Measurements from ENCODE around the gene PI4KA.
"Not testable (repeated sequence)": the region's sequence is repeated elsewhere in the genome, so short reads cannot be mapped to it uniquely, and the experiment has no call there.

DNA sequence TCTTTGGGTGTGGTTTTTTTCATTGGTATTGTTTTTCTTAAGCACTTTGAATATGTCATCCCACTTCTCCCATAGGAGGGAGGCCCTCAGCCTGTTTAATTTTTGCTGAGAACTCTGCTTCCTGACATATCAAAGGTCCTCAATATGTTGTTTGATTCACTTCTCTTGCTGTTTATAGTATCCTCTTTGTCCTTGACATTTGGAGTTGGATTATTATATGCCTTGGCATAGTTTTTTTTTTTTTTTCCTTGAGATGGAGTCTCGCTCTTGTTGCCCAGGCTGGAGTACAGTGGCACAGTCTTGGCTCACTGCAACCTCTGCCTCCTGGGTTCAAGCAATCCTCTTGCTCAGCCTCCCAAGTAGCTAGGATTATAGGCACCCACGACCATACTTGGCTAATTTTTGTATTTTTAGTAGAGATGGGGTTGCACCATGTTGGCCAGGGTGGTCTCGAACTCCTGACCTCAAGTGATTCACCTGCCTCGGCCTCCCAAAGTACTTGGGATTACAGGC, 196.0 kb downstream of the PI4KA start:
- TF ChIP-seq, protein P1, sequence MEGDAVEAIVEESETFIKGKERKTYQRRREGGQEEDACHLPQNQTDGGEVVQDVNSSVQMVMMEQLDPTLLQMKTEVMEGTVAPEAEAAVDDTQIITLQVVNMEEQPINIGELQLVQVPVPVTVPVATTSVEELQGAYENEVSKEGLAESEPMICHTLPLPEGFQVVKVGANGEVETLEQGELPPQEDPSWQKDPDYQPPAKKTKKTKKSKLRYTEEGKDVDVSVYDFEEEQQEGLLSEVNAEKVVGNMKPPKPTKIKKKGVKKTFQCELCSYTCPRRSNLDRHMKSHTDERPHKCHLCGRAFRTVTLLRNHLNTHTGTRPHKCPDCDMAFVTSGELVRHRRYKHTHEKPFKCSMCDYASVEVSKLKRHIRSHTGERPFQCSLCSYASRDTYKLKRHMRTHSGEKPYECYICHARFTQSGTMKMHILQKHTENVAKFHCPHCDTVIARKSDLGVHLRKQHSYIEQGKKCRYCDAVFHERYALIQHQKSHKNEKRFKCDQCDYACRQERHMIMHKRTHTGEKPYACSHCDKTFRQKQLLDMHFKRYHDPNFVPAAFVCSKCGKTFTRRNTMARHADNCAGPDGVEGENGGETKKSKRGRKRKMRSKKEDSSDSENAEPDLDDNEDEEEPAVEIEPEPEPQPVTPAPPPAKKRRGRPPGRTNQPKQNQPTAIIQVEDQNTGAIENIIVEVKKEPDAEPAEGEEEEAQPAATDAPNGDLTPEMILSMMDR (IDR thresholded peaks at IDR 0.05), result not testable (repeated sequence)
- TF ChIP-seq POLR2A (IDR thresholded peaks at IDR 0.05), result not testable (repeated sequence)
